Stomach smooth muscle (tissue), 2 donors: ENCODE results near the gene CAB39.

Experiments
- H3K27ac ChIP-seq: one replicate; pipeline ENCODE4 v1.7.0; 2013; ENCODE audit warnings: mild to moderate bottlenecking, low read length, inconsistent platforms
- H3K27me3 ChIP-seq, 2 donors: one replicate each; pipeline ENCODE4 v1.7.0; 2013; ENCODE audit warnings: low read length in 2 of 2; ENCODE audit not compliant: insufficient read depth in 2 of 2, control insufficient read depth in 1 of 2
- H3K36me3 ChIP-seq, 2 donors: one replicate each; pipeline ENCODE4 v1.7.0; 2013; ENCODE audit warnings: low read length in 2 of 2; ENCODE audit not compliant: control insufficient read depth in 2 of 2, insufficient read depth in 2 of 2
- H3K4me1 ChIP-seq: one replicate; pipeline ENCODE4 v1.7.0; 2013; ENCODE audit warnings: low read length; ENCODE audit not compliant: control insufficient read depth, insufficient read depth
- H3K4me3 ChIP-seq, 2 donors: one replicate each; pipeline ENCODE4 v1.7.0; 2013; ENCODE audit warnings: low read length in 2 of 2
- H3K9ac ChIP-seq, 2 donors: one replicate each; pipeline ENCODE4 v1.7.0; 2013; ENCODE audit warnings: low read length in 2 of 2, mild to moderate bottlenecking in 1 of 2
- H3K9me3 ChIP-seq, 2 donors: one replicate each; pipeline ENCODE4 v1.7.0; 2013; ENCODE audit warnings: low read length in 2 of 2; ENCODE audit not compliant: control insufficient read depth in 2 of 2
- donor health status: healthy.
- donor health status: Pancreatic carcinoma.

CAB39 gene

DNA sequence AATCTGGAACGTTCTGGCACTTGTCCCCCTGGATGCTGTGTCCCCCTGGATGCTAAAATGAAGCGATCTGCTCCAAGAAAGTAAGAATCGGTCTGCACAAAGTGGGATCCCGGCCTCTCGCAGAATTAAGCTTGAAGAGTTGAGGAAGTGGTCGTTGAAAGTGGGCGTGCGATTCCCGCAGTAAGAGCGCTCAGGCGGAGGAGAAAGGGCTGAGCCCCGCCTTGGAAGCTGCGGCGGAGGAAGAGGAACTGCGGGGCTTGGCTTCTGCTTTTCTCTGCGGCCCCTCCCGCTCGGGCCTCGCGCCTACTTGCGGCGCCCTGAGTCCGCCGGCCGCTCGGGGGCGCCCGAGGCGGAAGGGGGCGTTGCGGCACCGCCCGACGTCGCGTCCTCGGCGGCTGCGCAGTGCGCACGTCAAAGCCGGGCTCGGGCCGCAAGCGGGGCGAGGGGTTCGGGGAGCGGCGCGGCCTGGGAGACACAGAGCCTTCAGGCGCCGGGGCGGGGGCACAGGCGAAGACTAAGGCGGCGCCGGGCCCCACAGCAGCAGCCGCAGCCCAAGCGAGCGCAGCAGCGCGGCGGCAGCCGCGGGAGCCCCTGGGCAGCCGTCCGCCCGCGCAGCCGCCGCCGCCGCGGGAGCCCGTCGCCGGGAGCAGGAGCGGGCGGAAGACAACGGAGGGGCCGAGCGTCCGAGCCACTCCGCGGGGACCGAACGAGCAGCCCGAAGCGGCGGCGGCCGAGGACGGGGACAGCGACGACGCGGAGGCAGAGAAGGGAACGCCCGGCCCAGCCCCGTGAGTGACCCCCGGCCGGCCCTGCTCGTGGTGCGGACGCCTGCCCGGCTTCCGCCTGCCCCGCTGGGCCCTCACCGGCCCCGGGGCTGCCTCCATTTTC lies at the start of gene CAB39:
TSS of gene CAB39 (plus strand) at position 400 of the 888 bp plus-strand sequence. CDS start 47,160 bp downstream, outside the sequence.
- Histone ChIP-seq H3K4me3 (peak within 1 kb of the TSS; percentile 93 to 94), H3K9ac (peak within 1 kb of the TSS; percentile 85 to 91), H3K27ac (peak within 1 kb of the TSS; percentile 81), H3K36me3 (no peaks in the 10 kb centered on the region), H3K4me1 (peaks cover 16% of the 10 kb centered on the region), H3K27me3 (no peaks in the 10 kb centered on the region), H3K9me3 (no peaks in the 10 kb centered on the region)

GRCh38 chr2:230664128-230664527 lies 48.5 kb upstream of the CAB39 start:
- H3K27ac ChIP-seq, result no peak overlapping the region
- H3K4me1 ChIP-seq, result no peaks in the 10 kb centered on the region
- H3K36me3 ChIP-seq, result no peaks in the 10 kb centered on the region

DNA sequence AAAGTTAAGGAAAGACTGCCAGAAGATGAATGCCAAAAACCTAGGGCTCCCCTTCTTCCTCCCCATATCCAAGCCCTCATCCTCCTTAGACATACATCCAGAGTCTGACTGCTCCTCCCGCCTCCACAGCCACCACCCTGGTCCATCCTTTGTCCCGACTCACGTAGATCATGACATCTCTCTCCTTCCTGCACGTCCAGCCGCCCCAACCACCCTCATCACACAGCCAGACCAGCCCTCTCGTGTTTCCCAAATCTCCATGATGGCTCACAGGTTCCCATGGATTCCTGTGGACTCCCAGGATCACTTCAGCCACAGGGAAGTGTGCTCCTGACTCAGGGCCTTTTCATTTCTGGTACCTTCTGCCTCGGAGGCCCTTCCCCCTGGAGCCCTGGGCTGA lies 47.8 kb upstream of the CAB39 start:
- peaks cover 0 to 2% of the 10 kb centered on the region in 2 donors for H3K27me3 ChIP-seq
- no peak overlapping the region for H3K27ac ChIP-seq
- H3K4me3 ChIP-seq, result no peak overlapping the region
- H3K4me1 ChIP-seq, result no peaks in the 10 kb centered on the region
- H3K9ac ChIP-seq, result no peak overlapping the region
- H3K9me3 ChIP-seq, result no peaks in the 10 kb centered on the region
- no peaks in the 10 kb centered on the region for H3K36me3 ChIP-seq

More at GRCh38 chr2:230664128-230664527, 48.5 kb upstream of the CAB39 start:
- H3K4me3 ChIP-seq, result no peak overlapping the region
- no peaks in the 10 kb centered on the region for H3K9me3 ChIP-seq
- H3K27me3 ChIP-seq, result peaks cover 0 to 2% of the 10 kb centered on the region in 2 donors
- H3K9ac ChIP-seq, result no peak overlapping the region

DNA sequence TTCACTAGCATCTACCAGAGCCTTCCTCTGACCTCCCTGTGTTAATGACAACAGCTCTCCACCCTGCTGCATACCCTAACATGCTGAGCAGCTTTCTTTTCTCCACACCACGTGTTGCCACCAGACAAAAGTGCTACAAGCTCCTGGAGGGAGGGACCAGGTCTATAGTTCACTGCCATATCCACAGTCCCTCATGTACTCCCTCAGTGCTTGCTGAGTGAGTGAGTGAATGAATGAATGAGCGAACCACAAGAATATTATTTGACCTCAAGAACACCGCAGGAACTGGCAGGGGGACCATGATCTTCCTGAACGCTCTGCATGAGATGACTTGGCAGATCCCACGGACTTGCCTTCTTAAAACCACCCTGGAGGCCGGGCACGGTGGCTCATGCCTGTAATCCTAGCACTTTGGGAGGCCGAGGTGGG lies 47.4 kb upstream of the CAB39 start:
- H3K4me1 ChIP-seq, result no peaks in the 10 kb centered on the region
- H3K9me3 ChIP-seq, result no peaks in the 10 kb centered on the region
- H3K4me3 ChIP-seq, result no peak overlapping the region
- H3K36me3 ChIP-seq, result no peaks in the 10 kb centered on the region
- H3K9ac ChIP-seq, result no peak overlapping the region
- H3K27ac ChIP-seq, result no peak overlapping the region
- H3K27me3 ChIP-seq, result peaks cover 0 to 2% of the 10 kb centered on the region in 2 donors

DNA sequence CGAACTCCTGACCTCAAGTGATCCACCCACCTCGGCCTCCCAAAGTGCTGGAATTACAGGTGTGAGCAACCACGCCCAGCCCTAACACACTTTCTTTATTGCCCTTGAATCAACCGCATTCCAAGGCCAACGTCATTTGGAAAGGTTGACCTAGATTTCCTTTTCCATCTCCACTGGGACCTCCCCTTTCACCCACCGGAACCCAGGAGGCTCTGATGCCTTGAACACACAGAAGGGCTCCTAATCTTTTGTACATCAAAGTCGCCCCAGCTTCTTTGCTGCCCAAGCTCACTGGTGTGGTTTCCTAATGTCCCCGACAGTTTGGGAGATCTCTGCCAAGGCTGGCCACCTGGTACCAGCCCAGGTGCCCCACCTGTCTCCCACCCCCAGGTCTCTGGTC lies 46.2 kb upstream of the CAB39 start:
- no peak overlapping the region for H3K27ac ChIP-seq
- no peaks in the 10 kb centered on the region for H3K36me3 ChIP-seq
- peaks cover 0 to 2% of the 10 kb centered on the region in 2 donors for H3K27me3 ChIP-seq
- H3K9me3 ChIP-seq, result no peaks in the 10 kb centered on the region
- no peaks in the 10 kb centered on the region for H3K4me1 ChIP-seq
- H3K9ac ChIP-seq, result no peak overlapping the region
- H3K4me3 ChIP-seq, result no peak overlapping the region

- H3K4me1 ChIP-seq, result no peaks in the 10 kb centered on the region
- no peaks in the 10 kb centered on the region for H3K9me3 ChIP-seq
- no peak overlapping the region for H3K4me3 ChIP-seq
- no peak overlapping the region for H3K27ac ChIP-seq
- no peak overlapping the region for H3K9ac ChIP-seq
- no peaks in the 10 kb centered on the region for H3K36me3 ChIP-seq
- H3K27me3 ChIP-seq, result peaks cover 0 to 2% of the 10 kb centered on the region in 2 donors
Observed at GRCh38 chr2:230666885-230667712, 45.5 kb upstream of the CAB39 start.

GRCh38 chr2:230668184-230668938 lies 44.3 kb upstream of the CAB39 start:
- Histone ChIP-seq H3K4me3 (no peak overlapping the region), H3K9me3 (no peaks in the 10 kb centered on the region), H3K27ac (no peak overlapping the region), H3K27me3 (peaks cover 0 to 2% of the 10 kb centered on the region in 2 donors), H3K36me3 (no peaks in the 10 kb centered on the region), H3K9ac (no peak overlapping the region), H3K4me1 (no peaks in the 10 kb centered on the region)

GRCh38 chr2:230668939-230669303 lies 43.7 kb upstream of the CAB39 start:
- no peak overlapping the region for H3K27ac ChIP-seq
- no peaks in the 10 kb centered on the region for H3K36me3 ChIP-seq
- H3K9me3 ChIP-seq, result no peaks in the 10 kb centered on the region
- no peak overlapping the region for H3K4me3 ChIP-seq
- H3K27me3 ChIP-seq, result peaks cover 0 to 2% of the 10 kb centered on the region in 2 donors
- H3K4me1 ChIP-seq, result no peaks in the 10 kb centered on the region
- no peak overlapping the region for H3K9ac ChIP-seq

GRCh38 chr2:230669386-230669950 lies 43.2 kb upstream of the CAB39 start:
- Histone ChIP-seq H3K36me3 (no peaks in the 10 kb centered on the region), H3K4me3 (no peak overlapping the region), H3K27ac (no peak overlapping the region), H3K9me3 (no peaks in the 10 kb centered on the region), H3K27me3 (peaks cover 0 to 2% of the 10 kb centered on the region in 2 donors), H3K4me1 (no peaks in the 10 kb centered on the region), H3K9ac (no peak overlapping the region)

DNA sequence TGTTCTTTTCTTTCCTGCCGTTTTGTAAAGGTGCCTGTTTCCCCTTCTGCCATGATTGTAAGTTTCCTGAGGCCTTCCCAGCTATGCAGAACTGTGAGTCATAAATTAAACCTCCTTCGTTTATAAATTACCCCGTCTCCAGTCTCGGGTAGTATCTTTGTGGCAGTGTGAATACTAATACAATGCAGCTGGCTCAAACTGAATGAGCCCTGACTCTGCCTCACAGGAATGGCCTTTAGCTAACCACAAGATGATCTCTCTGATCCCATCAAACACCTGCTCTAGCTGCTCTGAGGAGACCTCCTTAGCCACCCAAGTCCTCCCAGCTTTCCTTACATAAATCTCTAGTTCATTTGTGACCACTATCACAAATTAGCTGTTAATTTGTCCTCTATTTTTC lies 41.5 kb upstream of the CAB39 start:
- Histone ChIP-seq H3K36me3 (no peaks in the 10 kb centered on the region), H3K9me3 (no peaks in the 10 kb centered on the region), H3K9ac (no peak overlapping the region), H3K27ac (no peak overlapping the region), H3K27me3 (peaks cover 0 to 2% of the 10 kb centered on the region in 2 donors), H3K4me1 (no peaks in the 10 kb centered on the region), H3K4me3 (no peak overlapping the region)
